Activated T-cell treated with anti-CD3 and anti-CD28 coated beads, Interleukin-2, amount 50 U/mL, for 72 hours (primary cell): ENCODE measurements around the gene TMC7. TPM values are rescaled to one million over a fixed set of nuclear protein-coding genes. Genes with fewer than 3 reads are reported as not detected.
A peak's percentile ranks its signal among the peaks of the same experiment; 100 is the strongest.

Source experiments
- ATAC-seq, 2 donors: fragments of 150-1000 bp; cut with Tn5 transposase; replicated peaks in 1 of 2; 2 replicates each; pipeline ENCODE4 v1.10.0; 2021; ENCODE audit warnings: moderate library complexity in 2 of 2, mild to moderate bottlenecking in 1 of 2
- DNase-seq, 2 donors: peaks; one replicate each; pipeline ENCODE4 v3.0.0; 2021 to 2022; ENCODE audit warnings: mixed read lengths in 1 of 2
- H3K27ac Mint-ChIP-seq: one replicate; pipeline ENCODE4 v1.8.0; 2022; ENCODE audit warnings: mild to moderate bottlenecking, moderate library complexity, mixed read lengths
- H3K27me3 Mint-ChIP-seq: one replicate; pipeline ENCODE4 v1.8.0; 2022; ENCODE audit warnings: low read depth, mixed read lengths
- H3K36me3 Mint-ChIP-seq, 2 donors: one replicate each; pipeline ENCODE4 v1.8.0; 2022; ENCODE audit warnings: mixed read lengths in 2 of 2, mild to moderate bottlenecking in 1 of 2; ENCODE audit not compliant: insufficient read depth in 2 of 2
- H3K4me1 Mint-ChIP-seq: one replicate; pipeline ENCODE4 v1.8.0; 2022; ENCODE audit warnings: low read depth, mixed read lengths
- H3K4me3 Mint-ChIP-seq, 2 donors: one replicate each; pipeline ENCODE4 v1.8.0; 2022; ENCODE audit warnings: mild to moderate bottlenecking in 2 of 2, mixed read lengths in 2 of 2, moderate library complexity in 2 of 2
- H3K9me3 Mint-ChIP-seq, 2 donors: one replicate each; pipeline ENCODE4 v1.8.0; 2022; ENCODE audit warnings: mixed read lengths in 2 of 2
- total RNA-seq, 2 donors: library from RNA; stranded (reverse); gene quantifications; one replicate each; pipeline ENCODE4 v1.2.3, GENCODE V29; 2022

TMC7 gene
- total RNA-seq, 2 donors from 2014 or later = 0.10 TPM; not detected in 1

DNA sequence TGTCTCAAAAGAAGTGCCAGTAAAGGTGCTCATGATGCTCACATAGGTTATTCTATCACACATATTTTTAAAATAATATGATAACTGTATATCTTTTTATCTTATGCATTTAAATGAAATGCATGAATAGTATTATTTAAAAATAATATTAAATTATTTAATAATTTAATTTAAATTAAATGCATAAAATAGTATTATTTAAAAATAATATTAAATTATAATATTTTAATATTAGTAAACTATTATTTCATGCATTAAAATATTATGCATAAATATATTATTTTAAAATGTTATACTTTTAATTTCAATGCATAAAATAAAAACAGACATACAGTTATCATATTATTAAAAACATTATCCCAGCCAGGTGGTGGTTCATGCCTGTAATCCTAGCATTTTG lies 33.4 kb downstream of the TMC7 start:
- DNase-seq (no peak), ATAC-seq (no peak)
- no peaks in the 10 kb centered on the region for H3K4me1 Mint-ChIP-seq
- no peaks in the 10 kb centered on the region for H3K9me3 Mint-ChIP-seq
- H3K36me3 Mint-ChIP-seq = no peaks in the 10 kb centered on the region
- no peak overlapping the region for H3K27ac Mint-ChIP-seq
- no peaks in the 10 kb centered on the region for H3K27me3 Mint-ChIP-seq
- H3K4me3 Mint-ChIP-seq = no peak overlapping the region

DNA sequence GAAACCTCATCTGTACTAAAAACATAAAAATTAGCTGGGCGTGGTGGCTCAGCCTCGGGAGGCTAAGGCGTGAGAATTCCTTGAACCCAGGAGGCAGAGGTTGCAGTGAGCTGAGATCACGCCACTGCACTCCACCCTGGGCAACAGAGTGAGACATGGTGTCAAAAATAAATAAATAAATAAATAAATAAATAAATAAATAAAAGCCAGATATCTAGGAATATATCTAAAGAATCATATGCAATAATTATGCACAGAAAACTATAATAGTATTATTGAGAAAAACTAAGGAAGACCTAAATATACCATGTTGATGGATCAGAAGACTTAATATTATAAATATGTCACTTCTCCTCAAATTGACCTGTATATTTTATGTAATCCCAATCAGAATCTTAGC lies 37.0 kb downstream of the TMC7 start:
- Mint-ChIP-seq H3K4me3 (no peak overlapping the region), H3K27me3 (no peaks in the 10 kb centered on the region), H3K4me1 (no peaks in the 10 kb centered on the region), H3K9me3 (no peaks in the 10 kb centered on the region), H3K27ac (no peak overlapping the region), H3K36me3 (no peaks in the 10 kb centered on the region)
- DNase-seq (no peak), ATAC-seq (no peak)

DNA sequence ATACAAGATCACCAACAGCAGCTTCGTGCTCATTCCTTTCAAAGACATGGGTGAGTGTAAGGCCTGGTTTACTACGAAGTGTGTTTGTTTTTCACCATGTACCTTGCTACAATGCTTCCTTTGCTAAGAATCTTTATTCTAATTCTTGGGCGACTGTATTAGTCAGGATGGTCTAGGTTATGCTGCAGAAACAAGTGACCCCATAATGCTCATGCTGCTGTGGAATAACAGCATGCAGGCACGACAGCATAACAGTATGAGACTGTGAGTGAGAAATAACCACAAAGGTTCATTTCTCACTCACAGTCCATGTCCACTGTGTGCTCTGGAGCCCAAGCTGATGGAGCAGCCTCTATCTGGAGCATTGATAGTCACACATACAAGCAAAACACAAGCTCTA lies 38.0 kb downstream of the TMC7 start:
- no peaks in the 10 kb centered on the region for H3K4me1 Mint-ChIP-seq
- ATAC-seq = no peak

DNA sequence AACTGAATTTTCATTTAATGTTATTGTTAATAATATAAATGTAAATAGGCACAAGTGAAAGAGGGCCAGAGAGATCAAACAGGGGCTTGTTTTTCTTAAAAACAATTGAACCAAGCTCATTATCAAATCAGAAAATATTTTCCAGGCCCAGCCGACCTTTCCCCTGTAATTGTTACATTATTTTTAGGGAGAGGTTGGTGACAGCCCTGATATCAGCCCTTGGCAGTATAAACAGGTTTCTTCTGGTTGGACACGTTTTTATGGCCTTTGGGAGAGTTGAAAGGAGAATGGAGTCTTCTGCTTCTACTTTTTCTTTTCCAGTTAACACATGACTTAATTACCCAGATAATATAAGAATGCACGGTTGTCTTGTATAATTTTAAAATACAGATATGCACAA lies 43.7 kb downstream of the TMC7 start:
- Mint-ChIP-seq H3K9me3 (no peaks in the 10 kb centered on the region), H3K27ac (no peak overlapping the region), H3K4me3 (no peak overlapping the region), H3K4me1 (no peaks in the 10 kb centered on the region), H3K27me3 (no peaks in the 10 kb centered on the region), H3K36me3 (no peaks in the 10 kb centered on the region)
- ATAC-seq (no peak), DNase-seq (no peak)

More for the DNA sequence above, 38.0 kb downstream of the TMC7 start:
- DNase-seq = no peak
- Mint-ChIP-seq H3K27me3 (no peaks in the 10 kb centered on the region), H3K9me3 (no peaks in the 10 kb centered on the region), H3K27ac (no peak overlapping the region), H3K4me3 (no peak overlapping the region), H3K36me3 (no peaks in the 10 kb centered on the region)

DNA sequence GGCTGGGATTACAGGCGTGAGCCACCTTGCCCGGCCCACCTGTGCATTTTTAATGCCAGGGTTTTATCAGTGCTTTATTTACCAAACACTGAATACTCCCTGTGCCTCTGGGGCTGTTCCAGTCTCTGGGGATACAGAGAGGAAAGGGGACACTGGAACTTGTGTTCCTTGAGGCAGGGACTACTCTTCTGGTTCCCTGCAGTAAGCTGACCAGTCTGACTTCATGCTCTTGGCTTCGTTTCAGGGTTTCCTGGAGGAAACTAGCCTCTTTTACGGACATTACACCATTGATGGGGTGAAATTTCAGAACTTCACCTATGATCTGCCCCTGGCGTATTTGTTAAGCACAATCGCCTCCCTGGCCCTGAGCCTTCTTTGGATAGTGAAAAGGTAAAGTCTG lies 46.2 kb downstream of the TMC7 start:
- ATAC-seq (no peak), DNase-seq (no peak)
- H3K9me3 Mint-ChIP-seq = peaks cover 0 to 3% of the 10 kb centered on the region in 2 donors
- no peaks in the 10 kb centered on the region for H3K27me3 Mint-ChIP-seq
- no peak overlapping the region for H3K4me3 Mint-ChIP-seq
- H3K36me3 Mint-ChIP-seq = no peaks in the 10 kb centered on the region
- H3K27ac Mint-ChIP-seq = no peak overlapping the region
- H3K4me1 Mint-ChIP-seq = no peaks in the 10 kb centered on the region

DNA sequence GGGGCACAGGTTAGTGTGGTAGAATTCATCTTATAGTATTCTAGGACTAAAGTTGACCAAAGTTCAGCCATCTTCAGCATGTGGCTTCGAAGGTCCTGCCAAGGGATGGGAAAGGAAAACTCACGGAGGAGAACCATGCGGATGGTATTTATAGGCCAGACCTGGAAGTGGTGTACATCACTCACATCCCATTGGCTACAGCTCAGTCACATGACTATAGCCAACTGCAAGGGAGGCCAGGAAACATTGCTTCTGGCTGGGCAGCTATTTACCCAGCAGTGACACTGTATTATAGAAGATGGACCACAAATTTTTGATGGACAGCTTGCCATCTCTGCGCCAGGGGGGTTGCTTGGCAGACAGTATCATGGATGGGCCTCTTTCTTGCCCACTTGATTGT lies 48.0 kb downstream of the TMC7 start:
- Mint-ChIP-seq H3K27me3 (no peaks in the 10 kb centered on the region), H3K27ac (no peak overlapping the region), H3K36me3 (no peaks in the 10 kb centered on the region), H3K4me3 (no peak overlapping the region), H3K4me1 (no peaks in the 10 kb centered on the region), H3K9me3 (peaks cover 5% of the 10 kb centered on the region in 2 donors)
- ATAC-seq (no peak), DNase-seq (no peak)

DNA sequence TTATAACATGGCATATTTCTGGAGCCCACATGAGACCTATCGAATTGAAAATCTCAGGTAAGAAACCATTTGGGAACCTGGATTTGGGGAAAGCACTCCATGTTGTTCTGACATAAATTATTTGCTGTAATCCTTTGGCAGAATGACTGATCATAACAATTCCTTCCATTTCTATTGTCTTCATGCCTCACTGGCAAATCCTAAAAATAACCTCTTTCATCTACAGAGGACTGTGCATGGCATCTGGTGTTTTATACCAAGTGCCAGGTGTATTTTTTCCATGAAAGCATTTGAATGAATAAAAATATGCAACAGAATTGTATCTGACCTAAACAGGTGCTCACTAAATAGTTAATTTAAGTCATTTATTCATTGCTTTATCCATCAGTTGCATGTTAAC lies 50.0 kb downstream of the TMC7 start:
- Mint-ChIP-seq H3K27ac (no peak overlapping the region), H3K36me3 (no peaks in the 10 kb centered on the region)

DNA sequence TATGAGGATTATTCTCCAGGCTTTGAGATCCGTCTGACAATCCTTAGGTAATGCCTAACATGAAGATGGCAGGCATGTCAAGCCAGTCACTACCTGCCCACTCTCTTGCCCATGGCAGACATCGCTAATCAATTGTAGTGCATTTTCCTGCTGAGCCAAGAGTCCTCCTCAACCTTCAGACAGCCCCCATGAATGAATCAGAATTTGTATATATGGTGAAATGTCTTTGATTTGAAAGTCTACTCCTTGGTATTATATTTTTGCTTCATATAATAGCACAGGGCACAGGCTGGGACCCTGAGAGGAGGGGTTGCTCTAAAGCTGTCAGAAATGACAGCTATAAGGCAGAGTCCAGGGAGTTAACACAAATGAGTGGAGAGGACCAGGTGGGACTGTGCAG lies 56.7 kb downstream of the TMC7 start:
- no peak for DNase-seq
- no peak for ATAC-seq
- Mint-ChIP-seq H3K27ac (no peak overlapping the region), H3K4me3 (no peak overlapping the region), H3K36me3 (no peaks in the 10 kb centered on the region), H3K27me3 (no peaks in the 10 kb centered on the region), H3K4me1 (no peaks in the 10 kb centered on the region), H3K9me3 (peaks cover 2 to 5% of the 10 kb centered on the region in 2 donors)

More for the DNA sequence above, 50.0 kb downstream of the TMC7 start:
- DNase-seq = no peak
- no peaks in the 10 kb centered on the region for H3K4me1 Mint-ChIP-seq
- H3K4me3 Mint-ChIP-seq = no peak overlapping the region
- no peaks in the 10 kb centered on the region for H3K27me3 Mint-ChIP-seq
- no peak for ATAC-seq
- H3K9me3 Mint-ChIP-seq = peaks cover 5% of the 10 kb centered on the region in 2 donors

DNA sequence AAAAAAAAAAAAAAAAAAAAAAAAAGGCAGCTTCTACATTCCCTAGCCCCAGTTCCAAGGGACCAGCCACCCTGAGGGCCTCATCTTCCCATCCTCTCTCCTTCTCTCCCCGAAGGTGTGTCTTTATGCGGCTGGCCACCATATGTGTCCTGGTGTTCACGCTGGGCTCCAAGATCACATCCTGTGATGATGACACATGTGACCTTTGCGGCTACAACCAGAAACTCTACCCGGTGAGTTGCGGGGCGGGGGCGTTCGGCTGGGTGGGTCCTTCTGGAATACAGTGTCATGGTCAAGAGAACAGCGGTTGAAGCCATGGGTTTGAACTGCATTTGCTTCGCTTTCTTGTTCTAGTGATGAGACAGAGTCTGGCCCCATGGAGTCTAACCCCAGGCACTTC lies 61.0 kb downstream of the TMC7 start:
- Mint-ChIP-seq H3K4me3 (no peak overlapping the region), H3K4me1 (no peaks in the 10 kb centered on the region), H3K27me3 (no peaks in the 10 kb centered on the region), H3K36me3 (no peaks in the 10 kb centered on the region), H3K9me3 (no peaks in the 10 kb centered on the region), H3K27ac (no peak overlapping the region)
- DNase-seq (no peak), ATAC-seq (no peak)

DNA sequence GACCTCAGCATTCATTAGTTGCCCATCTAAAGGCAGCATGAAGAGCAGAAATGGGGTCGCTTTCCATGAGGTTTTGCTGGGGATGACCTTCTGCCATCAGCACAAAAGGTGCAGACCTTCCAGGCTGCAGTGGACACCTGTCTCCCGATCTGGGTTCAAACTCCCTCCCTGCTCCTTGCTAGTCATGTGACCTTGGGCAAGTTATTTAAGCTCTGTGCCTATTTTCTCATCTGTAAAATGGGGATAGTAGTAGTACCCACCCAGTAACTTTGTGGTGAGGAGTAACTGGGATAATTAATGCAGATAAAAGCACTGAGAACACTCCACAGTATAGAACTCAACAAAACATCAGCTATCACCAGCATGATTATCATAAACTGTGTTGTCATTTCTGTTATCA lies 62.3 kb downstream of the TMC7 start:
- no peak overlapping the region for H3K4me3 Mint-ChIP-seq
- H3K27me3 Mint-ChIP-seq = no peaks in the 10 kb centered on the region
- no peak overlapping the region for H3K27ac Mint-ChIP-seq
- H3K36me3 Mint-ChIP-seq = no peaks in the 10 kb centered on the region
- H3K4me1 Mint-ChIP-seq = no peaks in the 10 kb centered on the region
- no peaks in the 10 kb centered on the region for H3K9me3 Mint-ChIP-seq
- ATAC-seq = no peak
- no peak for DNase-seq

DNA sequence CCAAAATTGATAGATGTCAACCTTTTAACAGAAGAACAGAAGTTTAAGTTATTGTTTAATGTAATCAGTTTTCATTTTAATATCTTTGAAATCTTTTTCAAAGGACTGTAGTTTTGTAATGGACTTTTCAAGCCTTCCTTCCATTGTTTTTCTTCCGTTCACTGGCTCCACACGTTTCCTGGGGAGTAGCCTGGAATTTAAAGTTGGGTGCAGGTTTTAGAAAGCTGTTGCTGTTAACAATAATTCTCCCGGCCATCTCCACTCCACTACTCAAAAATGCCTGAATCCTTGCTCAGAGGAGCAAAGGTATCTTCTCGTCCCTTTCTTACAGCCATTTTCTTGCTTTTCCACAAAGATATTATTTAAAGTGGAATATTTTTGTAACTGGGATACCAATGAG lies 79.0 kb downstream of the TMC7 start:
- no peak for ATAC-seq
- no peaks in the 10 kb centered on the region for H3K36me3 Mint-ChIP-seq
- H3K4me1 Mint-ChIP-seq = peaks cover 5% of the 10 kb centered on the region
- H3K9me3 Mint-ChIP-seq = no peaks in the 10 kb centered on the region
- H3K27ac Mint-ChIP-seq = no peak overlapping the region
- no peak for DNase-seq
- no peak overlapping the region for H3K4me3 Mint-ChIP-seq
- H3K27me3 Mint-ChIP-seq = no peaks in the 10 kb centered on the region

DNA sequence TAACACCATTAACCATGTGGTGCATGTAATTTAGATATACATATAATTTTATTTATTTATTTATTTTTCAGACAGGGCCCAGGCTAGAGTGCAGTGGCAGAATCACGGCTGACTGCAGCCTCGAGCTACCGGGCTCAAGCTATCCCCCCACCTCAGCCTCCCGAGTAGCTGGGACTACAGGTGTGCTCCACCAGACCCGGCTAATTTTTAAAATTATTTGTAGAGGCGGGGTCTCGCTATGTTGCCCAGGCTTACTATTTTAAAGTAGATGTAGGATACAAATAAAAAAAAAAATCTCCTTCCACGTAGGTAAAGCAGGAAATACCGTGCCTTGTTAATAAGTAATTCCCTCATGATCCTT lies 83.2 kb downstream of the TMC7 start:
- Mint-ChIP-seq H3K4me1 (peaks cover 22% of the 10 kb centered on the region), H3K27me3 (no peaks in the 10 kb centered on the region), H3K9me3 (no peaks in the 10 kb centered on the region), H3K27ac (peak overlapping the region; percentile 95), H3K36me3 (peaks cover 0 to 2% of the 10 kb centered on the region in 2 donors), H3K4me3 (peak overlapping the region; percentile 84 to 95)
- no peak for DNase-seq
- ATAC-seq = no peak

DNA sequence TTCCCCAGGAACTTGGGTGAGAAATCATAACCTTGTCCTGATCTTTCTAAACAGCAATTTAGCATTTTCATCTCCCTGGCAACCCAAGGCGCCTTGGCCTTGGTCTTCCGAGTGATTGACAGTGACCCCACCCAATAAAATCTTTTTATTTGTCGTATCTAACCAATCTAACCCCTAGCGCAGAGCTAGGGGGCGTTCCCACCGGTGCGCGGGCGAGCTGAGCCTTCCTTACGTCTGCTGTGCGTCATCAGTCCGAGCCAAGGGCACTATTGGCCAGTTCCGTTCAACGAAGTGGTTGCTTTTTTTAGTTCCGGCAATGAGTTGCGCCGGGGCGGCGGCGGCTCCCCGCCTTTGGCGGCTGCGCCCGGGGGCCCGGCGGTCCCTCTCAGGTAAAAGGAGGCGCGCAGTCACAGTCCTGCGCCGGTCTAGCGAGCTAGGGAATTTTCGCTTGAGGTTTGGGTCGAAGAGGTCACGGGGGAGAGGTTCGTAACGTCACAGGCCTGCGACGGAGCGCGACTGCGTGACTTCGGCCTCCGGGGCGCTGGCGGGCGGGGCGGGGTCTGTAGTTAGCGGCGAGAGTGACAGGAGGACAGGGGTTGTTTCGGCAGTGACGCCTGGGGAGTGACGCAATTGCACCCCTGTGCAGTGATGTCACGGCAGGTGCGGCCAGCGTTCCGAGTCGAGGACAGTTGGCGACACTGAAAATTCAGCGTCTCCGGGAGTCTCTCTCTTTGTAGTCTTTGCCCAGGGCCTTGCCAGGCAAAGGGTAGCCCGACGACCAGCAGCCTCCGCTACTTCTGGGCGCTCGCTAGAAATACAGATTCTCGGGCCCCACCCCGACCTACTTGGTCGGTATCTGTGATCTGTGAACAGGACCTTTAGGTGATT lies 83.9 kb downstream of the TMC7 start, which contains the start of gene COQ7:
Gene COQ7, plus strand, starts transcription at position 266 of the 888 bp plus-strand sequence. Its CDS starts 51 bp downstream, at position 317.
- Mint-ChIP-seq H3K27ac (peak within 1 kb of the TSS; percentile 95), H3K4me1 (peaks cover 22% of the 10 kb centered on the region), H3K27me3 (no peaks in the 10 kb centered on the region), H3K9me3 (no peaks in the 10 kb centered on the region), H3K36me3 (peaks cover 0 to 2% of the 10 kb centered on the region in 2 donors), H3K4me3 (peak within 1 kb of the TSS; percentile 84 to 95)
- ATAC-seq = peak; percentile 93 to 94
- DNase-seq = peak; percentile 98 to 99
